IMR-90 (cell line): Measurements from ENCODE around the gene IRF2BP1. TPM values are rescaled to one million over a fixed set of nuclear protein-coding genes. Genes with fewer than 3 reads are reported as not detected.

ENCODE experiments used
- ATAC-seq: fragments of 200-7000 bp; cut with Tn5 transposase; 2 replicates; pipeline ENCODE4 v1.9.1; 2020; ENCODE audit warnings: low read depth, mild to moderate bottlenecking, moderate library complexity
- BruUV-seq: library from RNA; stranded (reverse); fragments of 400-500 nt; replicated peaks from 2 replicates; lab custom pipeline; 2021; lab: Mats Ljungman, UMichigan
- CTCF ChIA-PET: fragments of 300-600 bp; formaldehyde crosslinking; extraction: SDS; loops from one replicate; lab custom pipeline; 2021; ENCODE audit warnings: antibody characterized with exemption; lab: Yijun Ruan, JAX
- POLR2A ChIA-PET: fragments of 300-600 bp; sonication (Branson Sonifier 250); formaldehyde crosslinking; loops from one replicate; lab custom pipeline; 2022; ENCODE audit warnings: antibody characterized with exemption; ENCODE audit not compliant: unreplicated experiment; lab: Charles Lee
- DNase-seq: peaks from one replicate; pipeline ENCODE4 v3.0.0; 2013
- H2AFZ ChIP-seq: replicated peaks from 2 replicates; pipeline ENCODE3; 2013; ENCODE audit warnings: low read length, mild to moderate bottlenecking; ENCODE audit not compliant: poor library complexity
- H2AK5ac ChIP-seq: 2 replicates; pipeline ENCODE4 v1.6.1; 2013; ENCODE audit warnings: low read depth, low read length, inconsistent platforms
- H2AK9ac ChIP-seq: replicated peaks from 2 replicates; pipeline ENCODE3; 2013; ENCODE audit warnings: mild to moderate bottlenecking, low read depth, low read length, moderate library complexity; ENCODE audit not compliant: poor library complexity
- H2BK120ac ChIP-seq: 2 replicates; pipeline ENCODE4 v1.6.1; 2013; ENCODE audit warnings: low read depth, low read length, inconsistent platforms
- H2BK15ac ChIP-seq: 3 replicates; pipeline ENCODE4 v1.6.1; 2013; ENCODE audit warnings: low read depth, low read length, inconsistent platforms
- H2BK20ac ChIP-seq: 2 replicates; pipeline ENCODE4 v1.6.1; 2013; ENCODE audit warnings: low read depth, mild to moderate bottlenecking, inconsistent platforms, low read length, moderate library complexity
- H2BK5ac ChIP-seq: 2 replicates; pipeline ENCODE4 v1.6.1; 2013; ENCODE audit warnings: mild to moderate bottlenecking, low read depth, low read length, inconsistent platforms; ENCODE audit not compliant: poor library complexity, severe bottlenecking
- H3K14ac ChIP-seq: replicated peaks from 2 replicates; pipeline ENCODE4 v1.6.1; 2013; ENCODE audit warnings: low read depth, low read length, inconsistent platforms
- H3K18ac ChIP-seq: 2 replicates; pipeline ENCODE4 v1.6.1; 2013; ENCODE audit warnings: low read depth, low read length, control low read depth
- H3K23ac ChIP-seq: 2 replicates; pipeline ENCODE4 v1.6.1; 2013; ENCODE audit warnings: low read depth, low read length, inconsistent platforms
- H3K27ac ChIP-seq: 2 replicates; pipeline ENCODE4 v1.5.1; 2013; ENCODE audit warnings: mild to moderate bottlenecking, control low read depth, low read length; ENCODE audit not compliant: insufficient read depth
- H3K27me3 ChIP-seq: 2 replicates; pipeline ENCODE4 v1.6.1; 2013; ENCODE audit warnings: low read length; ENCODE audit not compliant: control insufficient read depth, insufficient read depth
- H3K36me3 ChIP-seq: 2 replicates; pipeline ENCODE4 v1.6.1; 2013; ENCODE audit warnings: low read length, mixed read lengths; ENCODE audit not compliant: control insufficient read depth, insufficient read depth
- H3K4ac ChIP-seq: 2 replicates; pipeline ENCODE4 v1.6.1; 2013; ENCODE audit warnings: low read depth, low read length, inconsistent platforms
- H3K4me1 ChIP-seq: 2 replicates; pipeline ENCODE4 v1.6.1; 2013; ENCODE audit warnings: low read length, mixed read lengths; ENCODE audit not compliant: control insufficient read depth, insufficient read depth
- H3K4me2 ChIP-seq: 2 replicates; pipeline ENCODE4 v1.6.1; 2013; ENCODE audit warnings: low read depth, mild to moderate bottlenecking, control low read depth, low read length, moderate library complexity
- H3K4me3 ChIP-seq: 2 replicates; pipeline ENCODE4 v1.5.1; 2013; ENCODE audit warnings: low read depth, mild to moderate bottlenecking, control low read depth, low read length, moderate library complexity; ENCODE audit not compliant: insufficient read depth
- H3K56ac ChIP-seq: 2 replicates; pipeline ENCODE4 v1.6.1; 2013; ENCODE audit warnings: low read length, inconsistent platforms; ENCODE audit not compliant: insufficient read depth; ENCODE audit errors: extremely low read depth
- H3K79me1 ChIP-seq, 2 experiments: 2 replicates each; pipeline ENCODE4 v1.6.1; 2013; ENCODE audit warnings: low read length in 2 of 2, inconsistent platforms in 1 of 2, low read depth in 1 of 2
- H3K9ac ChIP-seq: 2 replicates; pipeline ENCODE4 v1.6.1; 2013; ENCODE audit warnings: low read depth, low read length, control low read depth
- H3K9me1 ChIP-seq: 2 replicates; pipeline ENCODE4 v1.6.1; 2013; ENCODE audit warnings: low read length, inconsistent platforms; ENCODE audit not compliant: insufficient read depth
- H3K9me3 ChIP-seq: 2 replicates; pipeline ENCODE4 v1.6.1; 2013; ENCODE audit warnings: low read length; ENCODE audit not compliant: control insufficient read depth, insufficient read depth
- H4K20me1 ChIP-seq: 2 replicates; pipeline ENCODE4 v1.6.1; 2013; ENCODE audit warnings: low read length, inconsistent platforms; ENCODE audit not compliant: insufficient read depth
- H4K5ac ChIP-seq: 2 replicates; pipeline ENCODE4 v1.6.1; 2013; ENCODE audit warnings: mild to moderate bottlenecking, low read depth, low read length, control low read depth
- H4K8ac ChIP-seq, 2 experiments: 2 replicates each; pipeline ENCODE4 v1.6.1; 2013; ENCODE audit warnings: low read depth in 2 of 2, low read length in 2 of 2, control low read depth in 1 of 2, inconsistent platforms in 1 of 2
- H4K91ac ChIP-seq: 2 replicates; pipeline ENCODE4 v1.6.1; 2013; ENCODE audit warnings: low read depth, low read length, inconsistent platforms; ENCODE audit not compliant: insufficient read depth
- BHLHE40 ChIP-seq: fragments of 150-350 bp; IDR thresholded peaks from 2 replicates; pipeline ENCODE4 v1.6.1; 2016; ENCODE audit warnings: mild to moderate bottlenecking, low read depth, low read length
- CEBPB ChIP-seq: IDR thresholded peaks from 2 replicates; pipeline ENCODE4 v1.6.1; 2012; ENCODE audit warnings: low read depth, low read length, improper control_type of control experiment
- CHD1 ChIP-seq: IDR thresholded peaks from 2 replicates; pipeline ENCODE4 v1.6.1; 2012; ENCODE audit warnings: low read depth, low read length, improper control_type of control experiment
- CTCF ChIP-seq: conservative IDR thresholded peaks from 2 replicates; pipeline ENCODE4 v1.5.1; 2012; ENCODE audit warnings: mild to moderate bottlenecking, low read depth, low read length, improper control_type of control experiment
- ELK1 ChIP-seq: fragments of 150-350 bp; IDR thresholded peaks from 2 replicates; pipeline ENCODE4 v1.6.1; 2016; ENCODE audit warnings: low read depth, mild to moderate bottlenecking, low read length, moderate library complexity, borderline replicate concordance
- FOS ChIP-seq: fragments of 150-350 bp; IDR thresholded peaks from 2 replicates; pipeline ENCODE4 v1.6.1; 2016; ENCODE audit warnings: low read depth, low read length
- MAFK ChIP-seq: IDR thresholded peaks from 2 replicates; pipeline ENCODE4 v1.6.1; 2012; ENCODE audit warnings: low read depth, low read length, improper control_type of control experiment
- MAZ ChIP-seq: IDR thresholded peaks from 2 replicates; pipeline ENCODE4 v1.6.1; 2012; ENCODE audit warnings: low read depth, mild to moderate bottlenecking, low read length, improper control_type of control experiment, moderate library complexity, borderline replicate concordance
- MXI1 ChIP-seq: IDR thresholded peaks from 2 replicates; pipeline ENCODE4 v1.6.1; 2012; ENCODE audit warnings: low read depth, mild to moderate bottlenecking, low read length, moderate library complexity, borderline replicate concordance
- NFE2L2 ChIP-seq: fragments of 150-350 bp; IDR thresholded peaks from 2 replicates; pipeline ENCODE4 v1.6.1; 2016; ENCODE audit warnings: low read depth, mild to moderate bottlenecking, low read length
- POLR2A ChIP-seq: IDR thresholded peaks from 2 replicates; pipeline ENCODE4 v1.6.1; 2012; ENCODE audit warnings: mild to moderate bottlenecking, low read depth, low read length
- RAD21 ChIP-seq: IDR thresholded peaks from 2 replicates; pipeline ENCODE4 v1.6.1; 2012; ENCODE audit warnings: low read length, improper control_type of control experiment
- RCOR1 ChIP-seq: IDR thresholded peaks from 2 replicates; pipeline ENCODE4 v1.6.1; 2012; ENCODE audit warnings: mild to moderate bottlenecking, low read length, improper control_type of control experiment; ENCODE audit not compliant: insufficient replicate concordance
- RFX5 ChIP-seq: IDR thresholded peaks from 2 replicates; pipeline ENCODE4 v1.8.0; 2012; ENCODE audit warnings: low read depth, mild to moderate bottlenecking, low read length, moderate library complexity
- SMC3 ChIP-seq: fragments of 150-350 bp; IDR thresholded peaks from 2 replicates; pipeline ENCODE4 v1.6.1; 2016; ENCODE audit warnings: low read depth, mild to moderate bottlenecking, antibody characterized with exemption, low read length, moderate library complexity
- WGBS, 2 experiments: methylation state at CpG; one replicate each; pipeline versions ENCODE4 v1.1.5 to v1.1.7; 2013; ENCODE audit warnings: missing lambda C conversion rate in 2 of 2; ENCODE audit not compliant: insufficient read length in 1 of 2; ENCODE audit errors: extremely low coverage in 2 of 2; 5-methylcytosine and 5-hydroxymethylcytosine counted together
- dilution Hi-C: fragments of 300-500 bp; cut with HindIII; formaldehyde crosslinking; loops from one replicate; pipeline ENCODE4 v1.14.3; 2018; ENCODE audit warnings: low sequenced_read_pairs; ENCODE audit not compliant: unreplicated experiment
- in situ Hi-C: fragments of 300-500 bp; cut with MboI; formaldehyde crosslinking; loops from 3 replicates; pipeline ENCODE4 v1.14.3; 2019; ENCODE audit warnings: low sequenced_read_pairs, inconsistent platforms, mixed read lengths
- intact Hi-C: fragments of 100-400 bp; cut with micrococcal nuclease; formaldehyde crosslinking; loops from 2 replicates; pipeline ENCODE4 v1.10.0; 2022
- polyA plus RNA-seq, 3 experiments: library from polyadenylated mRNA; depleted of rRNA; stranded (reverse); fragments of >200 nt; gene quantifications; 2 replicates each; pipeline ENCODE4 v1.2.3, GENCODE V29; 2012; ENCODE audit warnings: low replicate concordance in 1 of 3
- total RNA-seq: library from RNA; depleted of rRNA; stranded (reverse); fragments of >200 nt; gene quantifications from 2 replicates; pipeline ENCODE4 v1.2.3, GENCODE V29; 2012
- TF ChIP-seq, protein P1 (sequence below): fragments of 150-350 bp; IDR thresholded peaks from 2 replicates; pipeline ENCODE4 v1.6.1; 2017; ENCODE audit warnings: mild to moderate bottlenecking, antibody characterized with exemption, low read length, low read depth

The IRF2BP1 gene
- total and polyA plus RNA-seq, 2 of the 4 experiments (the other 2 are of a cell fraction), result 4.5 to 8.5 TPM

DNA sequence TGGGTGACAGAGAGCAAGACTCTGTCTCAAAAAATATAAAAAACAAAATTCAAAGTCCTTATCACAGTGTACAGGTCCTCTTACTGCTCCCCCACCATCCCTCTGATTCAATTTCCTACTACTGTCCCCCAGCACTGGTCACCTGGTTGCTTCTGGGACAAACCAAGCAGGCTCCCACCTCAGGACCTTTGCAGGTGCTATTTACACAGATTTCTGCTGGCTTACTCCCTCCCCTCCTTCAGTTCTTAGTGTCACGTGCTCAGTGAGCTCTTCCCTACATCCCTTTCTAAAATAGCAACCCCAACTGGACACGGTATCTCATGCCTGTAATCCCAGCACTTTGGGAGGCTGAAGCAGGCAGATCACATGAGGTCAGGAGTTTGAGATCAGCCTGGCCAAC is 6.0 kb downstream of the IRF2BP1 start:
- intact Hi-C loops (no loop called here), in situ Hi-C loops (no loop called here), dilution Hi-C loops (no loop called here)
- Histone ChIP-seq H3K4me1 (peaks cover 9% of the 10 kb centered on the region), H3K9me3 (no peaks in the 10 kb centered on the region), H3K27me3 (peaks cover 9% of the 10 kb centered on the region; the same call in 1 of the 2 replicates), H3K9ac (no peak overlapping the region), H4K20me1 (peaks cover 9% of the 10 kb centered on the region), H2BK15ac (no peak overlapping the region), H4K8ac (no peak overlapping the region), H2AFZ (no peak overlapping the region), H3K27ac (no peak overlapping the region), H2BK120ac (no peak overlapping the region), H3K79me1 (peaks cover 8 to 16% of the 10 kb centered on the region in 2 experiments), H3K18ac (no peak overlapping the region), H4K5ac (no peak overlapping the region), H2BK20ac (no peak overlapping the region), H2AK9ac (no peak overlapping the region), H3K56ac (no peak overlapping the region), H3K4ac (no peak overlapping the region), H3K9me1 (no peaks in the 10 kb centered on the region), H3K23ac (no peak overlapping the region), H2AK5ac (no peak overlapping the region), H3K14ac (no peak overlapping the region), H3K36me3 (peaks cover 7% of the 10 kb centered on the region; the same call in 1 of the 2 replicates), H4K91ac (no peak overlapping the region), H3K4me3 (no peak overlapping the region), H2BK5ac (no peak overlapping the region), H3K4me2 (no peak overlapping the region)
- DNase-seq, result no peak
- POLR2A ChIA-PET, result no interaction called here
- CTCF ChIA-PET, result no interaction called here
- ATAC-seq, result no peak
- 83% methylated on average over 1 of the region's 2 CpGs; no CpG with 5 or more reads in 1 of the 2 experiments for WGBS, 2 experiments
- TF ChIP-seq MAZ (no peak), ELK1 (no peak), SMC3 (no peak), CTCF (no peak), MXI1 (no peak), CHD1 (no peak), RAD21 (no peak), CEBPB (no peak), RFX5 (no peak), RCOR1 (no peak), BHLHE40 (no peak), FOS (no peak), NFE2L2 (no peak), MAFK (no peak), POLR2A (no peak)
- TF ChIP-seq, protein P1, sequence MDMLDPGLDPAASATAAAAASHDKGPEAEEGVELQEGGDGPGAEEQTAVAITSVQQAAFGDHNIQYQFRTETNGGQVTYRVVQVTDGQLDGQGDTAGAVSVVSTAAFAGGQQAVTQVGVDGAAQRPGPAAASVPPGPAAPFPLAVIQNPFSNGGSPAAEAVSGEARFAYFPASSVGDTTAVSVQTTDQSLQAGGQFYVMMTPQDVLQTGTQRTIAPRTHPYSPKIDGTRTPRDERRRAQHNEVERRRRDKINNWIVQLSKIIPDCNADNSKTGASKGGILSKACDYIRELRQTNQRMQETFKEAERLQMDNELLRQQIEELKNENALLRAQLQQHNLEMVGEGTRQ, result no peak
- no TSS peak for BruUV-seq
